Measurements from ENCODE around the gene TIAM1.

TIAM1 gene

DNA sequence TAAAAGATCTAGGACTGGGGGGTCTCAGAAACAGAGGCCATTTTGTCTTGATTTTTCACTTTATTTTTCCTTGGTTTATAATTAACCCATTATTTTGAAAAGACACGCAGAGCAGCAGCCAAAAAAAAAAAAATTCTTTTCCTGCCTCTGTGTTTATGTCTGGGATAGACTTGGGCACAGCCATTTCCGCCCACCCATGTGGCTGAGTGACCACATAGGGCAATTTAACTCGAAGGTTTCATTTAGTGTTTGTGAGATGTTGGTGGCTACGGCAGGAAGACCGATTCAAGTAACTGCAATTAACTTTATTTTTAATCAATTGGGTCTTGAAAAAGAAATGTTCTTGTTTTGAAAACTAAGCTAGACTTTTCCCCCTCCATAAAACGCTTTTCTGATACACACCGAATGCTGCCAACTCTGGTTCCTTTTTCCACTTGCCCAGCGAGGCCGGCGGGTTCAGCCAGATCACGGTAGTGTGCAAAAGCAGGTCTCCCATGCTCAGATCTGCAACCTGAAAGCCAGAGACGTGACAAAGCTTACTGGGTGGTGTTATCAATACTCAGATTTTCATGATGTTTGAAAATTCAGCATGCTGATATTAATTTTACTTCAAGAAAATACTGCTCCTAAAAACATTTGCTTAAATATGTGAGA is 208.4 kb downstream of the TIAM1 start:
- no peak for DNase-seq (ENCODE audit: low spot score)

- DNase-seq (ENCODE audit: low spot score) = no peak
Measured at GRCh38 chr21:31133243-31133830, 210.7 kb downstream of the TIAM1 start.

- DNase-seq (ENCODE audit: low spot score) = no peak
Measured at GRCh38 chr21:31132574-31133242, 211.4 kb downstream of the TIAM1 start.

GRCh38 chr21:31130821-31131220 is 213.2 kb downstream of the TIAM1 start:
- DNase-seq (ENCODE audit: low spot score) = no peak

DNA sequence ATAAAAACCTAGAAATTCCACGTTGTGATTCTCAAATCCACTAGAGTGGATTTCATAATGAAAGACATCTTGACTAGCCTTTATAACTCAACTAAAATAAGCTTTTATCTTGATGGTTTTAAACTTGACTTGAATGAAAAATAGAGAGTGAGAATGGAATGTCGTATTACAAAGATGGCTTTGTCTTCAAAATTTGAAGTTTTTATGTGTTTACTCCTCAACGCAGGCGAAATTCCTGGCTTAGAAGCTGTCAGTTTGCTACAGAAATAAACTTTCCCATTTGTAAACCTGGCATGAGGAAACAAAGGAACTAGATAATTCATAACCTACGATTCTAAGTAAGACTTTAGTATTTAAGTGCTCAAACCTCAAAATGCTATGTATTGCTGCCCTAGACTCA is 215.8 kb downstream of the TIAM1 start:
- no peak for DNase-seq (ENCODE audit: low spot score)

DNA sequence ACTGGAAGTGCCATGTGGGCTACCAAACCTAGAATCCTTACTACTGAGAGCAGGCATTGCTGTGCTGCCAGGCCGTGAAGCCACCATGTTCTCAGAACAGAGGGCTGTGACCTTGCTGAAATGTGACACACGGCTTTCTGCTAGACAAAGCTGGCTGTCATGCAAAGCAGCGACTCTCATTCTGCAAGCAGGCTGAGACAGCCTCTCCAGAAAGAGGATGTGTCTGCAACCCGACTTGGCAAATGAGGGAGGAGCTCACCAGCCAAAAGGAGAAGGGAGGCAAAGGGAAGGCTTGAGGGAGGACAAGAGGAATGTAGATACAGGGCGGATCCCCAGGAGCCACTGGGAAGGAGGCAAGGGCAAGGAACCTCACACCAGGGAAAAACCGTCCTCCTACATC is 220.1 kb downstream of the TIAM1 start:
- DNase-seq (ENCODE audit: low spot score) = no peak

DNA sequence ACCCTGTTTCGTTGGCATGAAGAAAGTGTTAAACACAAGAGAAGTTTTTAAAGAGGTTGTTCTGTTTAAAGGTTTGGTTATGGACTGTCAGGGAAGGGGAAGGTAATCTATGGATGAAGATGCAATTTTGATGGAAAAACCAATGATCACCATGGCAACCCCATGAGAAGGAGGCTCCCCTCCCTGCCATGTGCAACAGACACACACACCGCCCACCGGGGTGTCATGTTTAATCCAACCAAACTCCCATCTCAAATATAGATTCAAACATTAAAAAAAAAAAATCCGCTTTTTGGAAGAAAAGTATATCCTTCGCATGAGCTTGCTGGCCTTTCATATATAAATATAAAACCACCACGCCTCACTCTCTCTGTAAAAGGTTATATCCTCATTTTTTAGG is 224.9 kb downstream of the TIAM1 start:
- DNase-seq (ENCODE audit: low spot score) = no peak

DNA sequence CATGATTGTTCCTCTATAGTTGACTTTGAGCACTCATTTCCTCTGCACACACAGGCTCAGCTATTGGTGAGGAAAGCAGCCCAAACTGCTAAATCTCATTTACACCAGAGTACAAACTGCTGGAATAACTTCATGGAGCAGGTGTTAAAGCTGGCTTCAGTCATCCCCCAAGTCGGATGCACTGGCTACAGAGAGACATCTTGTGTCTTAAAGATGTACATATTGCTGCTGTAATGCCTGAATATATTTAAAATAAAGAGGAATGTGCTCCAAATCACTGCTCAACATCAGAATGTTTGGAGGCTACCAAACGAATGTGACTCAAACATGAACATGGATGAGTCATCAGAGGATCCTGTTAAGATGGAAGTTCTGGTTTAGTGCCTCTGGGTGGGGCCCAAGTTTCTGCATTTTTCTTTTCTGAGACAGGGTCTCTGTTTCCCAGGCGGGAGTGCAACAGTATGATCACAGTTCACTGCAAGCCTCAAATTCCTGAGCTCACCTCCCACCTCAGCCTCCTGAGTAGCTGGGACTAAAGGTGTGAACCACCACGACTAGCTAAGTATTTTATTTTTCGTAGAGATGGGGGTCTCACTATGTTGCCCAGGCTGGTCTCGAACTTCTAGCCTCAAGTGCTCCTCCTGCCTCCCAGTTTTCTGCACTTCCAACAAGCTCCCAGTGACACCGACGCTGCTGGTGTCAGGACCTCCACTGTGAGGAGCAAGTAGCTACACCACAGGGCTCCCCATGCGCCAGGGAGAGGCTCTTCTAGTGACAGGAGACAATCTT is 226.7 kb downstream of the TIAM1 start:
- peak; percentile 70 for DNase-seq (ENCODE audit: low spot score)

GRCh38 chr21:31115249-31115648 is 228.8 kb downstream of the TIAM1 start:
- no peak for DNase-seq (ENCODE audit: low spot score)

DNA sequence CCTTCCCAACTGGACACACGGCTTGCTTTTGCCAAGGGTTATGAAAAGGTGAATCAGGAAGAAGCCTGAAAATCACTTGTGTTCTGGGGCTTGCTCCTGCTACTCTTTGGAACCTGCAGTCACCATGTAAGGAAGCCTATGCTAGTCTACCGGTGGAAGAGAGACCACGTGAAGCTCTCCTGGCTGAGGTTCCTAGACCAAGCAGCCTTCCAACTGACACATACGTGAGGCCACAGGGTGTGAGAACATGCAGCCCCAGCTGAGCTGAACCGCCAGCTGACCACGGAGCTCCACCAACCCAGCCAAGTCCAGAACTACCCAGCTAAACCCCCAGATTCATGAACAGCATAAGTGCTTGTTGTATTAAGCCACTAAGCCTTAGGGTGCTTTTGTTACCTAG is 233.0 kb downstream of the TIAM1 start:
- DNase-seq (ENCODE audit: low spot score) = no peak

DNA sequence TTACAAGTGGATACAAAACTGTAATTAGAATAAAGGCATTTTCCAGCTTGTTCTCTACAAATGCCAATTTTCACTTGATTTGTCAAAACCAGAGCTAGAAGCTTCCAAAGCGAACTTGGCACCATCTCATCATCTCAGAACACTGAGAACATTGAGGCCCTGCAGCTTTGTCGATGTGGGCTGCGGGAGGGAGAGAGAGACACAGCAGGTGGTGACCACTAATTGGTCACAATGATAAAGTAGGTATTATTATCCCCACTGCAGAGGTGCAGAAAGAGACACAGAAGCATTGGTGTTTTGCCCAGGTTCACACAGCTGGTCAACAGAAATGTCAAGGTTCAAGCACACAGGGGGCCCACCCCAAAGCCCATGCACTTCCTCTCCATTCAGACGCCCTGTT is 233.6 kb downstream of the TIAM1 start:
- no peak for DNase-seq (ENCODE audit: low spot score)

GRCh38 chr21:31107871-31108270 is 236.2 kb downstream of the TIAM1 start:
- no peak for DNase-seq (ENCODE audit: low spot score)

DNA sequence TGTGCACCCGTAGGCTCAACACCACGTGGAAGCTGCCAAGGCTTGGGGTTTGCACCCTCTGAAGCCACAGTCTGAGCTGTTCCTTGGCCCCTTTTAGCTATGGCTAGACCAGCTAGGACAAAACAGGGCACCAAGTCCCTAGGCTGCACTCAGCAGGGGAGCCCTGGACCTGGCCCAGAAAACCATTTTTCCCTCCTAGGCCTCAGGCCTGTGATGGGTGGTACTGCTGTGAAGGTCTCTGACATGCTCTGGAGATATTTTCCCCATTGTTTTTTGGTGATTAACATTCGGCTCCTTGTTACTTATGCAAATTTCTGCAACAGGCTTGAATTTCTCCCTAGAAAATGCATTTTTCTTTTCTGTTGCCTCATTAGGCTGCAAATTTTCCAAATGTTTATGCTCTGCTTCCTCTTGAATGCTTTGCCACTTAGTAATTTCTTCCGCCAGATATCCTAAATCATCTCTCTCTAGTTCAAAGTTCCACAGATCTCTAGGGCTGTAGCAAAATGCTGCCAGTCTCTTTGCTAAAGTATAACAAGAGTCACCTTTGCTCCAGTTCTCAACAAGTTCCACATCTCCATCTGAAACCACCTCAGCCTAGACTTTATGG is 236.8 kb downstream of the TIAM1 start:
- no peak for DNase-seq (ENCODE audit: low spot score)

DNA sequence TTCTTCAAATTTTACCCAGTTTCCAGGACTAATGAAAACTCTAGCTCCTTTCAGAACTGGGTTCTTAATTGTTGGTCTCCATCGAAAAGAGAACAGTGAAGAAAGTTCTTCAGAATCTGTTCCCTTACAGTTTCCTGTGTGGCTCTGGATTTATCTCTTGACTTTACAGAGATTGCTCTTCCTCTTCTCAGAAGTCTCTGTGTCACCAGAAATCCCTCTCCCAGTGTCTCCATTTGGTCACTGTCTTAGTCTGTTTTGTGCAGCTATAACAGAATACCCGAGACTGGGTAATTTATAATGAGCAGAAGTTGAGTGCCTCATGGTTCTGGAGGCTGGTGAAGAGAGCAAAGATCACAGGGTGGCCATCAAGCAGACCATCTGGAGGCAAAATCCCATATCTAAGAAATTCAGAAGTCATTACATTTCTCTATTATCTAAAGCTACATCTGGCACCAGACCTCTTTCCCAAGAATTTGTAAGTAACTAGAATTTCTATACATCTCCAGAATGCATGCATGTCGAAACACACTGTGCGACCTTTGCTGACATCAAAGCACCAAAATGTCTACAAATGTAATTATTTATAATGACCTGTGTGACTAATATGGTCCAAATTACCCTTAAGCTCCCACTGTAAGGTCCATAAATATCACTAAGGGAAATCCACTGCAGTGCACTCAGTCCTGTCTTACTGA is 240.3 kb downstream of the TIAM1 start:
- no peak for DNase-seq (ENCODE audit: low spot score)

DNA sequence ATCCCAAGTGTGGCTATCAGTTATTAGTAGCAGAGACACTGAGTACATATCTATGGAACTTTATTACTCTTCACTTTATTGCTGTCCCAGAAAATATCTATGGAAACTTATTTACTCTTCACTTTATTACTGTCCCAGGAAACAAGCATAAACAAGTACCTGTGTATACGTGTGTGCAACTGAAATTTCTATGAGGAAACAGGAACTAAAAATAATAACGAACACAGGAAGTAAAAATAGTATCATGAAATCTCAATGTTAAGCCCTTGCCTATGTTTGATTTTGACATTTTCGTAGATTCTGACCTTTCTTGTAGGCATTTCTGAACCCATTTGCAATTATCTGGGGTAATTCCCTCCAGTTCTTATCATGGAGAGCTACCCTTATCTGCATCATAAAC is 240.9 kb downstream of the TIAM1 start:
- DNase-seq (ENCODE audit: low spot score) = no peak

- DNase-seq (ENCODE audit: low spot score) = no peak
Measured at GRCh38 chr21:31099122-31099521, 244.9 kb downstream of the TIAM1 start.

GRCh38 chr21:31098576-31099005 is 245.5 kb downstream of the TIAM1 start:
- DNase-seq (ENCODE audit: low spot score) = peak; percentile 49

GRCh38 chr21:31092832-31093625 is 251.0 kb downstream of the TIAM1 start:
- no peak for DNase-seq (ENCODE audit: low spot score)

DNA sequence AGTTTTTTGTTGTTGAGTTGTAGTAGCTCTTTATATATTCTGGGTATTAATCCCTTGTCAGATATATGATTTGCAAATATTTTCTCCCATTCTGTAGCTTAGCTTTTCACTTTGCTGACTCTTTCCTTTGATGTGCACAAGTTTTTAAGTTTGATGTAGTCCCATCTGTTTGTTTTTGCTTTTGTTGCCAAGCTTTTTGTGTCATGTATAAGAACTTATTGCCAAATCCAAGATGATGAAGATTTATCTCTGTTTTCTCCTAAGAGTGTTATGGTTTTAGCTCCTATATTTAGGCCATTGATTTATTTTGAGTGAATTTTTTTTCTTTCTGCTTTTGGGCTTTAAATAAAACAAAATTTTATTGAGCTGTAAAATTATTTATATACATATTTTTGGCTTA is 253.7 kb downstream of the TIAM1 start:
- DNase-seq (ENCODE audit: low spot score) = no peak

DNA sequence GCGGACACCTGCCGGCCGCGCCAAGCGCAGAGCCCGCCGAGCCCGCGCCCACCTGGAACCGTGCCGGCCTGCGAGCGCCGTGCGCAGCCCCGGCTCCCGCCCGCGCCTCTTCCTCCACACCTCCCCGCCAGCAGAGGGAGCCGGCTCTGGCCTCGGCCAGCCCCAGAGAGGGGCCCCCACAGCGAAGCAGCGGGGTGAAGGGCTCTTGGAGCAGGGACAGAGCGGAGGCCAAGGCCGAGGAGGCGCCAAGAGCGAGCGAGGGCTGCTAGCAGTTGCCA is 255.6 kb downstream of the TIAM1 start:
- no peak for DNase-seq (ENCODE audit: low spot score)
